NCI-H82 treated with DMSO at 0.1 percent for 48 hours (cell line): ENCODE data around the gene C10orf143.
"Not testable (repeated sequence)": the region's sequence is repeated elsewhere in the genome, so short reads cannot be mapped to it uniquely, and the experiment has no call there.

Experiments used
- DNase-seq: peaks from one replicate; lab custom pipeline; 2025; ENCODE audit not compliant: unreplicated experiment; lab: John Stamatoyannopoulos, UW

C10orf143 gene

GRCh38 chr10:130037169-130037661, 73.4 kb downstream of the C10orf143 start:
- no peak for DNase-seq

DNA sequence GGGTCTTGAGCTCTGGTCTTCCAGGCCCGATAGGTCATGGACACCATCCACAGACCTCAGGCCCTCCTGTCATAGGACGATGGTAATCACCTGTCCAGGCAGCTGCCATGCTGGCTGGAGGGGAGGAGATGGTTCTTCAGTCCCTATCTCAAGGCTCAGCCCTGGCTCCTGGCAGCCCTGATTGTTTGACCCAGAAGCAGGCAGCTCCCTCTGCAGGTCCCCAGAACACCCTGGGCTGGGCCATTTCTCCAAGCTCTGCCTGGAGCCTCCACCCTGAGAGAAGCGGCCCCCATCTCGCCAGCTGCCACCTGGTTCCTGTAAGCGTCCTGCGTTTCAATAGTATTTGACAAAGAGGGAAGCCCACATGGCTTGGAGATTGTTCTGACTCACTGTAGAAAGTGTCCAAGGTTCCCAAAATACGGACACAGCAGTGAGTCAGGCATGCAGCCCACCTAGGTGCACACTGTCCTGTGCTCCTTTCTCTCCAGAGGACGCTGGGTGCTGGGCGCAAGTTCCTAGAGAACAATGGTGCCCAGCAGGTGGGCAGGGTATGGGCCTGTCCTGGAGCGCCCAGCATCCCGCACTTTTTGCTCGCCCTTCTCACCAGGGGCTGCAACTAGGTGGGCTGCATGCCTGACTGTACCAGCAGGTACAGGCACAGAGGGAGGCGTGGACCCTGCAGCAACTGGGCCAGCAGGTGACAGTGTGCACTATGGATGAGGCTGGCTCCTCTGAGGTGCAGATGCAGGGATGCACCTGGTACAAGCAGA, 74.1 kb downstream of the C10orf143 start:
- DNase-seq: no peak

DNA sequence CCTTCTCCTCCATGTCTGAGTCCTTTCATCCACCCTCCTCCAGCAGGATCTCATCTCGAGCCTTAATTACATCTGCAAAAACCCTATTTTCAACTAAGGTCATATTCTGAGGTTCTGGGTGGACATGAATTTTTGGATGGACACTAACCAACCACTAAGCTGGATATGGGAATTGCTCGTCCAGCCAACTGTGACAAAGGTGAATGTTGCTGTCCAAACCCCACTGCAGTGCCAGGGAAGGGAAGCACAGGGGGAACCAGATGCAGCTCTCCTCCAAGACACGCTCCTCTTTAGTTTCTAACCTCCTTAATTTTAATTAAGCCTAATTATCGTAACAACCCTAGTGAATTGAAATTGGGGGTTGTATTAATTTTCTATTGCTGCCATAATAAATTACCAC, 81.4 kb downstream of the C10orf143 start:
- no peak for DNase-seq

GRCh38 chr10:130028465-130028819, 82.2 kb downstream of the C10orf143 start:
- no peak for DNase-seq

GRCh38 chr10:130027716-130028464, 82.7 kb downstream of the C10orf143 start:
- DNase-seq: no peak

DNA sequence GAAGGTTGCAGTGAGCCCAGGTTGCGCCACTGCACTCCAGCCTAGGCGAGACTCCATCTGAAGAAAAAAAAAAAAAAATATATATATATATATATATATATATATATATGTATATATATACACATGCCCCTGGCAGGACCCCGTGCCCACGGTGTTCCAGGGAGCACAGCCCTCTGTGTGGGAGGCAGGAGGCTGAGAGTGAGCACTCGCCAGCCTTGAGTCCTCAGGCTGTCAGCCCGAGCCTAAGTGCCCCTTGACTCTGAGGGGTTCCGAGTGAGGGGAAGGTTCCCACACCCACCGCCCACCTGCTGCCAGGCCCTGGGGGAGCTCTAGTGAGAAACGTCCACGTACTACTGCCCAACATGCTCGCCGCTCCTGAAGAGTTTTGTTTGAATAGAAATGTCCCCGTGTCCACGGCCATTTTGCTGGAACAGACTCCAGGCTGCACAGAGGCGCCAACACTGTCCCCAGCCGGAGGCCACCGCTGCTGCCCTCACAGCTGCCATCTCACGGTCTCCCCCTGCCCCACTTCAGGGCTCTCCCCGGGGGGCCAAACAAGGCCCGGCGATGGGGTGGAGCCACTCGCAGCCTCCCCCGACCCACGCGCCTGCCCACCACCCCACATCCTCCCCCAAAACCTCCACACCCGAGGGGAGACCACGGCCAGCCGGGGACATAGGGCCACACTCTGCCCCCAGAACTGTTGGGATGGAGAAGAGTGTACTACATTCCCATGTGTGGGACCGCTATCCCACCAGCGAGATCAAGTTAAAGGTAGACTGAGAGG, 83.8 kb downstream of the C10orf143 start:
- DNase-seq: no peak

GRCh38 chr10:130025811-130026485, 84.7 kb downstream of the C10orf143 start:
- DNase-seq: no peak

GRCh38 chr10:130025326-130025725, 85.3 kb downstream of the C10orf143 start:
- no peak for DNase-seq

DNA sequence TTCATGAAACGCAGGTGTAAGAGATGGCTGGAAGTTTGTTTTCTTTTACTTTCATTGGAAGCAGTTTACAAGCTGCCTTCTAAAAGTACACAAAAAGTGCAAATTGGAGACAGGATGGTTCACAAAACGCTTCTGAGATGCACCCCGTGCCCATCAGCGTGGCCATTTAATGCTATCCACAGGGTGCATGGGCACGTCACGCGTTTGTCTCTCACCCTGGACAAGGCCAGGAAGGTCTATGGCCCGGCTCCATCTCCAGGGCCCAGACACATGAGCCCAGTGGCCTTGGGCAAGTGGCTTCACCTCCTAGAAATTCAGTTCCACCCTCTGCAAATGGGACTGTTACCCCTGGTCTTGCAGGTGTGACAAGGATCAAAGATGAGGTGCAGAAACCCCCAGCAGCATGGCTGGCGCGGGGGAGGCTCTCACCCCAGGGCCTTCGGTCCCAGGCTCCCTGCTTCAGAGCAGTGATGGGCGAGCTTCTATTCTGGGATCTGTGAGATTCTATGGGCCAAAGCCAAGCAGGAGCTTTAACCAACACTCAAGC, 85.8 kb downstream of the C10orf143 start:
- no peak for DNase-seq

- DNase-seq: not testable (repeated sequence)
Observed at GRCh38 chr10:130024326-130024725, 86.3 kb downstream of the C10orf143 start.

DNA sequence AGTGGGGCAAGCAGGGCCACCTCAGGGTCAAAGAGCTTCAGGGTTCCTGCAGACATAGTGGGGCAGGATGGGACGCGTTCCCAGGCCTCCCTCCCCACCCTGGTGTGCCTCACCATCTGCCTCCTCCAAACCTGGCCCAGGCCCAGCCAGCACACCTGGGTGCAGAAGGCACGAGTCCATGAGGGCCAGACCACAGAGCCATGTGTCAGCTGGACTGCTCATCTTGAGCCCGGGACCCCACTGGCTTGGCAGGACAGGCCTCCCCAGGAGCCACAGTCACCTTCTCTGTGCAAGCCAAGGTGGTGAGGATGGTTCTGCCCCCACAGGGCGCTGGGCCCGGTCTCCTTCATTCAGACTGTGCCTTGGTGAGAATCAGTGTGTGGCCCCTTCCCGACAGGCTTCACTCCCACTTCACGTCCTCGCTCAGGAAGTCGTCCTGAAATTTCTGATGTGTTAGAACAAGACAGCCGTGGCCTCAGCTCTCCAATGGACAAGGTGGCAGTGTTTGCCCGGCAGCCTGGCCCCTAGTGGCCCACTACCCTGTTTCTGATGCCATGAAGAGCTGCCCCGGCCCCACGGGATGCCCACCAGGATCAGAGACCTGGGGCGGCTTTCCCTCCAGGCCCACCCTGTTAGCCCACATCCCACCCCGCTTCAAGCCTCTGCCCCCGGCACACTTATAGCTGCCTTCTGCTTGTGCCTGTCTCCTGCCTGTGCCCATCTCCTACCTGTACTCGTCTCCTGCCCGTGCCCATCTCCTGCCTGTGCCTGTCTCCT, 87.0 kb downstream of the C10orf143 start:
- no peak for DNase-seq

DNA sequence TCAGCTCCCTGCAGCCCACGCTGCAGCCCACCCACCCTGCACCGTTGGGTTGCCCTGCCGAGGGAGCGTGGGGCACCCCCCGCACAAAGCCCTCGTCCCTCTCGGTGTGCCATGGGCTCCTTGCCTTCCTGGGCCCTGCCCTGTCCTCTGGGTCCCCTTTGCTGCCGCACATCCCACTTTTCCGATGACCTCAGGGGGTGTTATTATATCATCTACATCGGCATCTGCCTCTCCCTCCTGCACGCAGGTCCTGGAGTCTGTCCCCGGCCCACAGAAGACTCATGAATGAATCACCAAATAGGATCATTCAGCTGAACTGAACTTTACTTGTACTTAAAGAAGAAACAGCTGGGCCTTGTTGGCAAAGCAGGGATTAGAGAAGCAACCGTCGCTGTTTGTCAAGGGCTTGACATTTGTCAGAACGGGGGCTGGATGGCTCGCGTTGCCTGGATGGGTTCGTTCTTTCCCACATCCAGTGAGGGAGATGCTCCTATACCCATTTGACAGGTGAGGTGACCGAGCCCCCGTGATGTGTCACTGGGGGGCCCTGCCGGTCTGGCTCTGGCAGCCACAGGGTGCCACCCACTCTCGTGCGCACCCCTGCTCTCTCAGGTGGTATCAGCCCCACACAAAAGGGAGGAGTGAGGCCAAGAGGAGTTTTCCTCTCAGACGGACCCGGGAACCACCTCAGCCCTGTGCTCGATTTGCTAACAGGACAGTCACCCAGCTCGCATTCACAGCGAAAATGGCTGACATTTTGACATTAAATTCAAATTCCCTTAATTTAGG, 87.9 kb downstream of the C10orf143 start:
- DNase-seq: peak; percentile 43

GRCh38 chr10:130022086-130022485, 88.5 kb downstream of the C10orf143 start:
- no peak for DNase-seq

- no peak for DNase-seq
Observed at GRCh38 chr10:130021383-130021950, 89.2 kb downstream of the C10orf143 start.

DNA sequence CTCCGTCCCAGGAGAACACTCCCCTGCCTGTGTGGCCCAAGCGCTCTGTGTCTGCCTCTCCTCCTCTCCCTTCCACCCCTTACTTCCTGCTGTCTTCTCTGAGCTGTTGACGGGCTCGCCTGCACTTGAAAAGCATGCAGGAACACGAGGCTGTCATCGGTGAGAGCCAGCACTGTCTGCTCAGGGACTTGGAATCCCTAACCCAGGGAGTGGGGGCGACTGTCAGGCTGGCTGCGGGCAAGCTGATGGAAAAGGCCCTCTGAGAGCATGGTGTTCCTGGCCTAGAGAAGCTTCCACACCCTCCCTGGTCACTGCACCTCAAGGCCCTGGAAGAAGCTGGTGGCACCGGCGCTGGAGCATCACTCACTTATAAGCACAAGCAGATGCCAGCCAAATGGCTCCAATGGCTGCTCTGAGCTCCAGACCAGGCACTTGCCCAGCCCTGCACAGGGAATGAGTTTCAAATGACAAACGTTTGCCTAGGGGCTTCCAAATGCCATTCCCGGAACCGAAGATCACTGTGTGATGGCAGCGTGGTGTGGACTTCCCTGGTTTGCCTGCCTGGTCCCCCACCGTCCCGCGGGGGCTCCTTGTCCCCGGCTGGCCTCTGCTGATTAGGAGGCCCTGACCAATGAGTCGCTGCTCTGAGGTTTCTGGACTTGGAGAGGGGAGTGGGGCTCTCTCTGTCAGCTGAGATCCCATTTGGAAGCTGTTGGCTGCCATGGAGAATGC, 89.8 kb downstream of the C10orf143 start:
- no peak for DNase-seq

- DNase-seq: no peak
Observed at GRCh38 chr10:130018730-130019185, 91.9 kb downstream of the C10orf143 start.

DNA sequence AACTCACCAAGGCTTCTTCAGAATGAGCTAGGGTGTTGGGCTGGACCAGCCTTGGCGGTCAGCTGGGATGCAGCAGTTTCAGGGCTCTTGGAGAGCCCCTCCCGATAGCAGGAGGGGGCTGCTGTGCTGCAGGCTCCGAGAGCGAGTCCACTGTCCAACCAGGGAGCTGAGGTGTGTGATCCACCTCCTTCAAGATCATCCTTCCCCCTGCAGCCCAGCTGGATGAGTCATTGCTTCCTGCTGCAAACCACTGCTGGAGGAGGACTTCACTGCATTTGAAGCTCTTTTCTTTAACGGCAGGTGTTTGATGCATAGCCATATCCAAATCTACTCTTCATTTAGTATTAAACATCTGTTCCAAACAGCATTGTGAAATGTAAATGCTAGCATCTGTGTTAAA, 92.4 kb downstream of the C10orf143 start:
- DNase-seq: no peak

- no peak for DNase-seq
Observed at GRCh38 chr10:130017631-130018022, 93.0 kb downstream of the C10orf143 start.
